MCF 10A (cell line): ENCODE data around the gene KCTD12. TPM values are rescaled to one million over a fixed set of nuclear protein-coding genes. Genes with fewer than 3 reads are reported as not detected.

Experiments
- BruUV-seq: library from RNA; stranded (reverse); fragments of 400-500 nt; replicated peaks from 2 replicates; lab custom pipeline; 2021; lab: Mats Ljungman, UMichigan
- CTCF ChIA-PET: fragments of 300-600 bp; sonication (Branson Sonifier 250); formaldehyde crosslinking; extraction: SDS; loops from one replicate; lab custom pipeline; 2021; ENCODE audit warnings: antibody characterized with exemption, inconsistent platforms; lab: Yijun Ruan, JAX
- POLR2A ChIA-PET: fragments of 300-600, 350-650 bp; sonication (Branson Sonifier 250); formaldehyde crosslinking; extraction: SDS; loops from one replicate; lab custom pipeline; 2020; ENCODE audit warnings: antibody characterized with exemption, inconsistent platforms; lab: Yijun Ruan, JAX
- DNase-seq: peaks from one replicate; pipeline ENCODE4 v3.0.0-alpha.2; 2018; ENCODE audit not compliant: unreplicated experiment
- H3K27ac Mint-ChIP-seq: one replicate; pipeline ENCODE4 v1.8.0; 2022; ENCODE audit warnings: mild to moderate bottlenecking, low read depth, mixed read lengths; ENCODE audit not compliant: unreplicated experiment
- H3K27me3 Mint-ChIP-seq: one replicate; pipeline ENCODE4 v1.8.0; 2022; ENCODE audit warnings: mixed read lengths; ENCODE audit not compliant: insufficient read depth, unreplicated experiment
- H3K36me3 Mint-ChIP-seq: one replicate; pipeline ENCODE4 v1.8.0; 2022; ENCODE audit warnings: mild to moderate bottlenecking, moderate library complexity, mixed read lengths; ENCODE audit not compliant: insufficient read depth, unreplicated experiment
- H3K4me1 Mint-ChIP-seq: one replicate; pipeline ENCODE4 v1.8.0; 2022; ENCODE audit warnings: mixed read lengths; ENCODE audit not compliant: insufficient read depth, unreplicated experiment
- H3K4me3 Mint-ChIP-seq: one replicate; pipeline ENCODE4 v1.8.0; 2022; ENCODE audit warnings: mild to moderate bottlenecking, moderate library complexity, mixed read lengths; ENCODE audit not compliant: unreplicated experiment
- H3K9me3 Mint-ChIP-seq: one replicate; pipeline ENCODE4 v1.8.0; 2022; ENCODE audit warnings: mixed read lengths; ENCODE audit not compliant: unreplicated experiment
- intact Hi-C: fragments of 100-400 bp; cut with micrococcal nuclease; formaldehyde crosslinking; loops from 2 replicates; pipeline ENCODE4 v1.14.1; 2022
- total RNA-seq: library from RNA; stranded (reverse); gene quantifications from 2 replicates; pipeline ENCODE4 v1.2.3, GENCODE V29; 2022
- TF ChIP-seq, protein P1 (sequence below): fragments of 200-600 bp; IDR thresholded peaks from one replicate; pipeline ENCODE4 v1.8.0; 2022; ENCODE audit warnings: antibody characterized with exemption, mild to moderate bottlenecking; ENCODE audit not compliant: unreplicated experiment

KCTD12 gene
- total RNA-seq, 1 experiment from 2014 or later, result 15.8 TPM

DNA sequence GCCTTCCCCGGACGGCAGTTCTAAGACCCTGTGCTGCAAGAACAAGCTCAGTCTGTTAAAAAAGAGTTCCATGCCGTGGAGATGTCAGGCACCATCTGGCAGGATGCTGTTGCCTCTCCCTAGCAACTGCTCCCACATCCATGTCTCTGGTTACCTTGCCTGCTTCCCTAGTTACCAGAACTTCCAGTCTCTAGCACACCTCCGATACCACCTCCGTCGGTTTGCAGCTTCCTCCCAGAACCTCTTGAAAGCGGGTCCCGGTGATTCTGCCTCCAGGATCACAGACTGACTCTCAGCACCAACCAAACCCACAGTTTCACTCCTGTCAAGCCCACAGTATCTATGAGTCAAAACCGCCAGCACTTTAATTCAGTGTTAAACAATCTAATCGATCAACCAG is 55.4 kb downstream of the KCTD12 start:
- DNase-seq, result no peak
- no peak overlapping the region for H3K27ac Mint-ChIP-seq

More for the DNA sequence above, 55.4 kb downstream of the KCTD12 start:
- no peaks in the 10 kb centered on the region for H3K9me3 Mint-ChIP-seq
- peaks cover 11% of the 10 kb centered on the region for H3K4me1 Mint-ChIP-seq
- no peaks in the 10 kb centered on the region for H3K36me3 Mint-ChIP-seq
- H3K27me3 Mint-ChIP-seq, result no peaks in the 10 kb centered on the region
- H3K4me3 Mint-ChIP-seq, result no peak overlapping the region
- ChIA-PET POLR2A (no interaction called here), CTCF (interaction anchor here (0.6 to 5.3 kb wide), 2 partner anchors 9 to 54 kb away, joined by 3 to 23 read pairs; partner anchors contain the start of gene KCTD12)
- TF ChIP-seq, protein P1, sequence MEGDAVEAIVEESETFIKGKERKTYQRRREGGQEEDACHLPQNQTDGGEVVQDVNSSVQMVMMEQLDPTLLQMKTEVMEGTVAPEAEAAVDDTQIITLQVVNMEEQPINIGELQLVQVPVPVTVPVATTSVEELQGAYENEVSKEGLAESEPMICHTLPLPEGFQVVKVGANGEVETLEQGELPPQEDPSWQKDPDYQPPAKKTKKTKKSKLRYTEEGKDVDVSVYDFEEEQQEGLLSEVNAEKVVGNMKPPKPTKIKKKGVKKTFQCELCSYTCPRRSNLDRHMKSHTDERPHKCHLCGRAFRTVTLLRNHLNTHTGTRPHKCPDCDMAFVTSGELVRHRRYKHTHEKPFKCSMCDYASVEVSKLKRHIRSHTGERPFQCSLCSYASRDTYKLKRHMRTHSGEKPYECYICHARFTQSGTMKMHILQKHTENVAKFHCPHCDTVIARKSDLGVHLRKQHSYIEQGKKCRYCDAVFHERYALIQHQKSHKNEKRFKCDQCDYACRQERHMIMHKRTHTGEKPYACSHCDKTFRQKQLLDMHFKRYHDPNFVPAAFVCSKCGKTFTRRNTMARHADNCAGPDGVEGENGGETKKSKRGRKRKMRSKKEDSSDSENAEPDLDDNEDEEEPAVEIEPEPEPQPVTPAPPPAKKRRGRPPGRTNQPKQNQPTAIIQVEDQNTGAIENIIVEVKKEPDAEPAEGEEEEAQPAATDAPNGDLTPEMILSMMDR, result no peak
- intact Hi-C loops, result no loop called here
- BruUV-seq, result no TSS peak

Other genes starting within 250 kb of the KCTD12 start
- gene ACOD1, start 62.1 kb upstream of the KCTD12 start, total RNA-seq, result not detected in 2 replicates
- gene CLN5, start 105.7 kb upstream of the KCTD12 start, total RNA-seq, result 16.0 and 17.8 TPM in 2 replicates
- 32.5 and 34.9 TPM in 2 replicates for gene FBXL3, start 140.8 kb upstream of the KCTD12 start, total RNA-seq